Motor neuron (in vitro differentiated cells): ENCODE results near the gene ACAD11. TPM values are rescaled to one million over a fixed set of nuclear protein-coding genes. Genes with fewer than 3 reads are reported as not detected.
"Not testable (repeated sequence)": the region's sequence is repeated elsewhere in the genome, so short reads cannot be mapped to it uniquely, and the experiment has no call there.

ENCODE experiments used
- ATAC-seq, 8 experiments: fragments of 200-7000 bp; cut with Tn5 transposase; replicated peaks in 6 of 8; 2 replicates each; pipeline ENCODE4 v1.8.0; 2021; ENCODE audit warnings: mild to moderate bottlenecking in 8 of 8, moderate library complexity in 8 of 8
- H3K27ac ChIP-seq, 2 donors: fragments of 250-450 bp; sonication (Bioruptor Pico); 2 replicates each; pipeline ENCODE4 v1.9.0; 2021; ENCODE audit warnings: antibody characterized with exemption in 2 of 2, mild to moderate bottlenecking in 2 of 2, moderate library complexity in 1 of 2
- H3K4me1 ChIP-seq, 2 donors: fragments of 250-450 bp; sonication (Bioruptor Pico); replicated peaks in 1 of 2; 2 replicates each; pipeline ENCODE4 v1.6.1; 2021; ENCODE audit warnings: antibody characterized with exemption in 2 of 2, mild to moderate bottlenecking in 2 of 2, moderate library complexity in 1 of 2
- H3K4me3 ChIP-seq, 5 donors: fragments of 250-450 bp; sonication (Bioruptor Pico); 2 replicates each; pipeline ENCODE4 v1.9.0; 2021; ENCODE audit warnings: antibody characterized with exemption in 5 of 5, mild to moderate bottlenecking in 5 of 5, moderate library complexity in 4 of 5
- WGBS, 10 experiments: fragments of 450-650 bp; shearing (Covaris generic); methylation state at CpG; one replicate each; pipeline ENCODE4 v1.0.0; 2022; 5-methylcytosine and 5-hydroxymethylcytosine counted together
- in situ Hi-C, 9 experiments: fragments of 400-800 bp; cut with MboI; loops; one replicate each; pipeline ENCODE4 v1.15.0; 2021; ENCODE audit warnings: low sequenced_read_pairs in 9 of 9, low pct_unique_long_range_greater_than_20kb in 2 of 9; ENCODE audit not compliant: unreplicated experiment in 9 of 9
- total RNA-seq, 8 experiments: library from RNA; unstranded; fragments of 300-600 nt; gene quantifications; 2 replicates each; pipeline versions ENCODE4 v1.2.3 to v1.2.4, GENCODE V29; 2022

ACAD11 gene
- total RNA-seq, 8 experiments from 2014 or later, result 13.9 to 47.3 (median 27.3) TPM

GRCh38 chr3:132641837-132642538, 17.6 kb downstream of the ACAD11 start:
- H3K4me1 ChIP-seq, result no peaks in the 10 kb centered on the region
- in situ Hi-C loops, result loop anchor here in 2 of 9 experiments (10.0 to 25.0 kb wide), 2 partner anchors 97 to 105 kb away; no protein-coding TSS in a partner anchor
- WGBS, 10 experiments, result 17 to 94% (median 77%) methylated on average over 3 to 5 of the region's 5 CpGs
- H3K4me3 ChIP-seq, result no peak overlapping the region
- peak in 3 of 8 experiments; percentile 54 to 70 (median 63) for ATAC-seq
- H3K27ac ChIP-seq, result no peak overlapping the region

DNA sequence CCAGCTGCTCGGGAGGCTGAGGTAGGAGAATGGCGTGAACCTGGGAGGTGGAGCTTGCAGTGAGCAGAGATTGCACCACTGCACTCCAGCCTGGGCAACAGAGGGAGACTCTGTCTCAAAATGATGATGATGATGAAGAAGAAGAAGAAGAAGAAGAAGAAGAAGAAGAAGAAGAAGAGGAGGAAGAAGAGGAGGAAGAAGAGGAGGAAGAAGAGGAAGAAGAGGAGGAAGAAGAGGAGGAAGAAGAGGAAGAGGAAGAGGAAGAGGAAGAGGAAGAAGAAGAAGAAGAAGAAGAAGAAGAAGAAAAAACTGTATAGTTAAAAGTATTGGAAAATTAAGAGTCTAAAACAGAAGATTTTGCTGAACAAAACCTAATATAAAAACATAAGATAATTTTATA, 18.2 kb downstream of the ACAD11 start:
- not testable (repeated sequence) for H3K4me1 ChIP-seq, H3K4me3 ChIP-seq, ATAC-seq, H3K27ac ChIP-seq
- in situ Hi-C loops, result loop anchor here in 2 of 9 experiments (10.0 to 25.0 kb wide), 2 partner anchors 97 to 104 kb away; no protein-coding TSS in a partner anchor
- 85 to 100% (median 94%) methylated on average over 2 of the region's 2 CpGs; no CpG with 5 or more reads in 3 of the 10 experiments for WGBS, 10 experiments

GRCh38 chr3:132638706-132639105, 20.9 kb downstream of the ACAD11 start:
- Histone ChIP-seq H3K4me3 (no peak overlapping the region), H3K27ac (no peak overlapping the region), H3K4me1 (no peaks in the 10 kb centered on the region)
- ATAC-seq, result no peak
- in situ Hi-C loops, result loop anchor here in 2 of 9 experiments (10.0 to 25.0 kb wide), 2 partner anchors 94 to 101 kb away; no protein-coding TSS in a partner anchor

DNA sequence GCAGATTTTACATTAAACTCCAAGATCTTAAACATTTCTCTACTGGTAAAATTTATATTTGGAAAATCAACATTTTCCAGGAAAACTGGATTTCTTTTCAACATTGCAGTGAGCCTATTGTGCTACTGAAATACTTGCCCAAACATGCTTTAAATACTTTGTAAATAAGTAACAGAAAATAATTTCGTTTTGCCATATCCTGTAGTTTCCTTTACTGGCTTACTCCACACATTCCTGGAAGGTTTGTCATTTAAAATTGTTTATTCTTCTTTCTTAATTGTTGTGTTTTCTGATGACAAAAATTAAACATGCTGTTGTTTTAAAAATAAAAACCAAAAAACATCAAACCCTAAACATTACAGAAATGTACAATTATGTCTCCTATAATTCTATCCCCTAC, 22.0 kb downstream of the ACAD11 start:
- H3K27ac ChIP-seq, result no peak overlapping the region
- no peak overlapping the region for H3K4me3 ChIP-seq
- 10 to 91% (median 69%) methylated on average over 1 of the region's 1 CpG for WGBS, 10 experiments
- no peaks in the 10 kb centered on the region for H3K4me1 ChIP-seq
- peak in 1 of 8 experiments; percentile 31 for ATAC-seq
- in situ Hi-C loops, result loop anchor here in 2 of 9 experiments (10.0 to 25.0 kb wide), 2 partner anchors 93 to 100 kb away; no protein-coding TSS in a partner anchor

DNA sequence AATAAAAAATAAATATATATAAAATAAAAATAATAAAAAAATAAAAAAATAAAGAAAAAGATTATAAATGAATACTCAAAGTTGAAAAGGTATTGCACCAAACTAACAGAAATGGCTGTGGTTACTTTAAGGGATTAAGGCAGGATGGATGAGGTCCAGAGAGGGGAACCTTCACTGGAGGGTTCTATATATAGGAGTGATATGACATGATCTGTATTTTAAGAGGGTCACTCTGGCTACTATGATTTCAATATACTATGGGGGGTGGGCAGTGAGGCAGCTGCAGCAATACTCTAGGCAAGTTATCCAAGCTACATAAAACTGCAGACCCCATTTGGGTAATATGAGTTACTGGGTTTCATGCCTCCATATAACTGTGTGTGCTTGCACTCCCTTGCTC, 24.6 kb downstream of the ACAD11 start:
- in situ Hi-C loops, result loop anchor here in 2 of 9 experiments (10.0 to 25.0 kb wide), 2 partner anchors 90 to 98 kb away; no protein-coding TSS in a partner anchor
- Histone ChIP-seq H3K27ac (no peak overlapping the region), H3K4me3 (no peak overlapping the region), H3K4me1 (no peaks in the 10 kb centered on the region)
- no peak for ATAC-seq

DNA sequence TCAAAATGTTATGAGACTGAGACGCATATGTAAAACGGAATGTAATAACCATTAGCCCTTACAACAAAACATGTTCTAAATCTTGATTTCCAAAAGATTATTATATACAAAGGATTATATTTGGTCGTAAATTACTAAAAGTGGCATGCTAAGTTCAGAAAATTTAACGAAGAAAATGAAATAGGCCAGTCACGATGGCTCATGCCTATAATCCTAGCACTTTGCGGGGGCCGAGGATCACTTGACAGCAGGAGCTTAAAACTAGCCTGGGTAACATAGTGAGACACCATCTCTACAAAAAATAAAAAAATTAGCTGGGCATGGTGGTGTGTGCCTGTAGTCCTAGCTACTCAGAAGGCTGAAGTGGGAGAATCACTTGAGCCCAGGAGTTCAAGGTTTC, 29.0 kb downstream of the ACAD11 start:
- Histone ChIP-seq H3K27ac (no peak overlapping the region), H3K4me1 (no peaks in the 10 kb centered on the region), H3K4me3 (no peak overlapping the region)
- in situ Hi-C loops, result loop anchor here in 2 of 9 experiments (10.0 to 25.0 kb wide), 2 partner anchors 86 to 93 kb away; no protein-coding TSS in a partner anchor
- no peak for ATAC-seq
- WGBS, 10 experiments, result 60 to 100% (median 91%) methylated on average over 2 to 7 of the region's 7 CpGs

DNA sequence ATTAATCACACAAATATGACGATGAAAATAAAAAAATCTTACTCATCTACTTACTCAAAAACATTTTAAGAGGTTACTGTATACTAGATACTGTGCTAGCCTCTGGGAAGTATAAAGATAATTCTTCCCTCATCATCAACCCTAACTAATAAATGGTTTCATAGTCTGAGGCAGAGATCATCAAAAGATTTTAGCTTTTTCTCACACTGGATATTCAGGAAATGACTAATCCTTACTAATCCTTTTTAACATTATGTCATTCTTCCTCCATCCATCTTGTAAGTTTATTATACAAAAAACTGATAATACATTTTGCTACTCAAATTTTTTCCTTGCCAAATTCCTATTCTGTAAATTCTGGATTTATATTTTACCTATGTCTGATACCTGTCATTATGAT, 29.7 kb downstream of the ACAD11 start:
- 0 to 100% (median 78%) methylated on average over 1 of the region's 1 CpG; no CpG with 5 or more reads in 1 of the 10 experiments for WGBS, 10 experiments
- Histone ChIP-seq H3K4me1 (no peaks in the 10 kb centered on the region), H3K4me3 (no peak overlapping the region), H3K27ac (no peak overlapping the region)
- ATAC-seq, result peak in 3 of 8 experiments; percentile 18 to 60 (median 31)
- in situ Hi-C loops, result loop anchor here in 2 of 9 experiments (10.0 to 25.0 kb wide), 2 partner anchors 85 to 93 kb away; no protein-coding TSS in a partner anchor

DNA sequence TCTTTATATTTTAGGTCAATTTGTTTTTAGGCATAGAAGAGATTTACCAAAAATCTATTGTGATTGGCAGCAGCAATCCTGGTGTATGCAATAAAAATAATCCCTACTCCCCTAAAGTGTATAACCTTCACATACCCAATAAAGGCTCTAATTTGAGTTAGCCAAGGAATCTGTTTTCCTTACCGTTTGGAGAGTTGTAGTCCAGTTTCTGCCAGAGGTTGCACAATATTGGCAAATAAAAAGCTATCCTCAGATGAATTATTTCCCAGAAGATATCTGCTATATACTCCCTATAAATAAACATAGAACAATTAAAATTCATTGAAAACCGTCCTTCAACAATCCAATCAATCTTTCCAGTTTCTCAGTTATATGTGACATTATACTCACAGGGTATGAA, 31.5 kb downstream of the ACAD11 start:
- no peak overlapping the region for H3K4me3 ChIP-seq
- no peak overlapping the region for H3K27ac ChIP-seq
- no peaks in the 10 kb centered on the region for H3K4me1 ChIP-seq
- ATAC-seq, result no peak
- WGBS, 10 experiments, result 36 to 100% (median 83%) methylated on average over 1 to 2 of the region's 2 CpGs; no CpG with 5 or more reads in 3 of the 10 experiments
- in situ Hi-C loops, result loop anchor here in 1 of 9 experiments (25.0 kb wide), 1 partner anchor 91 kb away; no protein-coding TSS in a partner anchor

GRCh38 chr3:132626955-132627354, 32.7 kb downstream of the ACAD11 start:
- no peaks in the 10 kb centered on the region for H3K4me1 ChIP-seq
- no peak overlapping the region for H3K4me3 ChIP-seq
- WGBS, 10 experiments, result 80 to 96% (median 93%) methylated on average over 2 to 6 of the region's 6 CpGs; no CpG with 5 or more reads in 5 of the 10 experiments
- no peak overlapping the region for H3K27ac ChIP-seq
- ATAC-seq, result peak in 1 of 8 experiments; percentile 89
- in situ Hi-C loops, result loop anchor here in 1 of 9 experiments (25.0 kb wide), 1 partner anchor 90 kb away; no protein-coding TSS in a partner anchor

DNA sequence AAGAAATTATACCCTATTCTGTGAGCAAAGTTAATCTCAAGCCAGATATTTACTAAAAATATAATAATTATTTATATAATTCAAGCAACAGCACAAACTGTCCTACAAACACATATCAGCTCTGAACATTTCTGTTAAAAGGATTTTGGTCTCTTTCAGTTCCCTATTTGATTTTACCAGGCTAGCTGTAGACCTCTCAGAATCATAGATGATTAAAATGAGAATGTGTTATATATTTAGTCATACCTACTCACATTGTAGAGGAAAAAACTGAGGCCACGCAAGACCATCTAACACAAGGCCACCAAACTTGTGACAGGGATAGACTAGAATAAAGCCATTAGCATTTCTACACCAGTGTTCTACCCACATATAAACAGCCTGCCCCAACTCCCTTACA, 34.0 kb downstream of the ACAD11 start:
- no peak for ATAC-seq
- in situ Hi-C loops, result loop anchor here in 1 of 9 experiments (25.0 kb wide), 1 partner anchor 88 kb away; no protein-coding TSS in a partner anchor
- WGBS, 10 experiments, result 60 to 100% (median 94%) methylated on average over 1 of the region's 1 CpG; no CpG with 5 or more reads in 6 of the 10 experiments

DNA sequence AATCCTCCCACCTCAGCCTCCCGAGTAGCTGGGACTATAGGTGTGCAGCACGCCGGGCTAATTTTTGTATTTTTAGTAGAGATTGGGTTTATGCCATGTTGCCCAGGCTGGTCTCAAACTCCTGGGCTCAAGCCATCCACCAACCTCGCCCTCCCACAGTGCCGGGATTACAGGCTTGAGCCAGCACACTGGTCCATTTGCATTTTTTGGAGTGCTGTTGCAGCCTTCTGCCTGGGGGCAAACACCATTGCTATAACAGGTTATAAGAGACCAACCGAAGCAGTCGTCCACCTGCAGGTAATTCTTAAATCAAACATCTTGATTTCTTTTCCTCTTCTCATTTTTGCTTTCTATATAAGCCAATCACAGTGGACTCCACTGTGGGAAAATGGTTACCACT, 34.8 kb downstream of the ACAD11 start:
- Histone ChIP-seq H3K4me1 (no peaks in the 10 kb centered on the region), H3K4me3 (no peak overlapping the region), H3K27ac (no peak overlapping the region)
- in situ Hi-C loops, result loop anchor here in 1 of 9 experiments (25.0 kb wide), 1 partner anchor 87 kb away; no protein-coding TSS in a partner anchor
- ATAC-seq, result no peak
- WGBS, 10 experiments, result 84 to 100% (median 93%) methylated on average over 2 to 6 of the region's 7 CpGs; no CpG with 5 or more reads in 3 of the 10 experiments

More for the DNA sequence above, 34.0 kb downstream of the ACAD11 start:
- Histone ChIP-seq H3K4me3 (no peak overlapping the region), H3K4me1 (no peaks in the 10 kb centered on the region), H3K27ac (no peak overlapping the region)

GRCh38 chr3:132623646-132624045, 36.0 kb downstream of the ACAD11 start:
- no peak overlapping the region for H3K4me3 ChIP-seq
- WGBS, 10 experiments, result no CpG with 5 or more reads among the region's 1 CpG
- in situ Hi-C loops, result no loop called here
- ATAC-seq, result no peak
- no peak overlapping the region for H3K27ac ChIP-seq
- no peaks in the 10 kb centered on the region for H3K4me1 ChIP-seq

- WGBS, 10 experiments, result 83 to 100% (median 100%) methylated on average over 1 of the region's 1 CpG; no CpG with 5 or more reads in 3 of the 10 experiments
- no peak overlapping the region for H3K4me3 ChIP-seq
- in situ Hi-C loops, result no loop called here
- no peak overlapping the region for H3K27ac ChIP-seq
- ATAC-seq, result no peak
- H3K4me1 ChIP-seq, result no peaks in the 10 kb centered on the region
Measured at GRCh38 chr3:132622761-132623160, 36.8 kb downstream of the ACAD11 start.
